SK-N-SH (cell line): Measurements from ENCODE around the gene MYLK. TPM values are rescaled to one million over a fixed set of nuclear protein-coding genes. Genes with fewer than 3 reads are reported as not detected.

Experiments
- CTCF ChIA-PET: fragments of 300-600, 350-600 bp; formaldehyde crosslinking; extraction: SDS; loops from one replicate; lab custom pipeline; 2021; lab: Yijun Ruan, JAX
- POLR2A ChIA-PET: fragments of 350-600 bp; sonication (Branson Sonifier 250); formaldehyde crosslinking; extraction: SDS; loops from one replicate; lab custom pipeline; 2020; ENCODE audit warnings: antibody characterized with exemption, inconsistent platforms; lab: Yijun Ruan, JAX
- DNase-seq: peaks from one replicate; pipeline ENCODE4 v3.0.0; 2012
- H2AFZ ChIP-seq: fragments of 200-600 bp; sonication (generic); 2 replicates; pipeline ENCODE4 v1.8.1; 2016; ENCODE audit warnings: antibody characterized with exemption, mild to moderate bottlenecking, low read depth
- H3F3A ChIP-seq: fragments of 200-600 bp; sonication (generic); replicated peaks from 2 replicates; pipeline ENCODE3; 2016; ENCODE audit warnings: antibody characterized with exemption, mild to moderate bottlenecking; ENCODE audit not compliant: insufficient read depth
- H3K27ac ChIP-seq, 2 experiments: fragments of 200-500 bp in 1 of 2; fragments of 200-600 bp in 1 of 2; sonication (Bioruptor generic) in 1 of 2; sonication (generic), shearing (Covaris generic) in 1 of 2; 2 replicates each; pipeline versions ENCODE4 v1.5.1 to v1.6.1; 2014 to 2016; ENCODE audit warnings: low read depth in 2 of 2, inconsistent platforms in 1 of 2, low read length in 1 of 2, mild to moderate bottlenecking in 1 of 2, mixed read lengths in 1 of 2
- H3K27me3 ChIP-seq: fragments of 200-600 bp; sonication (generic), shearing (Covaris generic); 2 replicates; pipeline ENCODE4 v1.6.1; 2016; ENCODE audit warnings: mixed run types; ENCODE audit not compliant: insufficient read depth
- H3K36me3 ChIP-seq, 2 experiments: fragments of 200-500 bp in 1 of 2; fragments of 200-600 bp in 1 of 2; sonication (Bioruptor generic) in 1 of 2; sonication (generic) in 1 of 2; replicated peaks in 1 of 2; 2 replicates each; pipeline versions ENCODE3 to v1.5.1; 2014 to 2016; ENCODE audit warnings: low read length in 1 of 2, mild to moderate bottlenecking in 1 of 2; ENCODE audit not compliant: insufficient read depth in 2 of 2, control insufficient read depth in 1 of 2
- H3K4me1 ChIP-seq, 2 experiments: fragments of 200-500 bp in 1 of 2; fragments of 200-600 bp in 1 of 2; sonication (Bioruptor generic) in 1 of 2; sonication (generic), shearing (Covaris generic) in 1 of 2; 2 replicates each; pipeline versions ENCODE4 v1.5.1 to v1.6.1; 2014 to 2016; ENCODE audit warnings: low read depth in 1 of 2, low read length in 1 of 2, mixed run types in 1 of 2; ENCODE audit not compliant: insufficient read depth in 2 of 2, control insufficient read depth in 1 of 2
- H3K4me2 ChIP-seq: fragments of 200-600 bp; sonication (generic), shearing (Covaris generic); 2 replicates; pipeline ENCODE4 v1.6.1; 2017; ENCODE audit warnings: mixed run types
- H3K4me3 ChIP-seq, 2 experiments: fragments of 200-500 bp in 1 of 2; fragments of 200-600 bp in 1 of 2; sonication (Bioruptor generic) in 1 of 2; sonication (generic), shearing (Covaris generic) in 1 of 2; 2 replicates each; pipeline versions ENCODE4 v1.5.1 to v1.8.1; 2014 to 2016; ENCODE audit warnings: low read depth in 2 of 2, inconsistent platforms in 1 of 2, low read length in 1 of 2, mild to moderate bottlenecking in 1 of 2, mixed read lengths in 1 of 2, moderate library complexity in 1 of 2
- H3K79me2 ChIP-seq: fragments of 200-600 bp; sonication (generic); 2 replicates; pipeline ENCODE4 v1.8.1; 2017; ENCODE audit warnings: mild to moderate bottlenecking; ENCODE audit not compliant: insufficient read depth
- H3K9ac ChIP-seq: fragments of 200-600 bp; sonication (generic); 2 replicates; pipeline ENCODE4 v1.6.1; 2017; ENCODE audit warnings: mixed run types
- H3K9me2 ChIP-seq: fragments of 200-600 bp; sonication (generic); 2 replicates; pipeline ENCODE4 v1.6.1; 2017; ENCODE audit warnings: mixed run types
- H3K9me3 ChIP-seq: fragments of 200-600 bp; sonication (generic); 2 replicates; pipeline ENCODE4 v1.6.1; 2017; ENCODE audit warnings: mixed run types, mild to moderate bottlenecking, moderate library complexity
- H4K20me1 ChIP-seq: fragments of 200-600 bp; sonication (generic); 2 replicates; pipeline ENCODE4 v1.6.1; 2017; ENCODE audit warnings: mild to moderate bottlenecking, mixed run types; ENCODE audit not compliant: insufficient read depth
- CHD2 ChIP-seq: fragments of 150-350 bp; IDR thresholded peaks from 2 replicates; pipeline ENCODE4 v1.6.1; 2018; ENCODE audit warnings: low read length; ENCODE audit not compliant: partially characterized antibody
- ELF1 ChIP-seq: IDR thresholded peaks from 2 replicates; pipeline ENCODE4 v1.4.0; 2012
- FOXJ3 ChIP-seq: sonication (generic); formaldehyde crosslinking; IDR thresholded peaks from 2 replicates; pipeline ENCODE4 v1.5.1; 2020; ENCODE audit warnings: mild to moderate bottlenecking, missing genetic modification reagents
- GABPA ChIP-seq: IDR thresholded peaks from 2 replicates; pipeline ENCODE4 v1.4.0; 2012; ENCODE audit warnings: low read depth, mild to moderate bottlenecking
- GATA2 ChIP-seq: sonication (generic); formaldehyde crosslinking; IDR thresholded peaks from 2 replicates; pipeline ENCODE4 v1.5.0; 2020; ENCODE audit warnings: mild to moderate bottlenecking, missing genetic modification reagents
- MAX ChIP-seq: IDR thresholded peaks from 2 replicates; pipeline ENCODE4 v1.4.0; 2012; ENCODE audit warnings: low read depth
- MXI1 ChIP-seq: IDR thresholded peaks from 2 replicates; pipeline ENCODE4 v1.6.1; 2012; ENCODE audit warnings: mild to moderate bottlenecking, low read depth, low read length, improper control_type of control experiment
- NFIC ChIP-seq: IDR thresholded peaks from 2 replicates; pipeline ENCODE4 v1.4.0; 2012; ENCODE audit warnings: borderline replicate concordance
- PBX3 ChIP-seq: IDR thresholded peaks from 2 replicates; pipeline ENCODE4; 2012
- POLR2AphosphoS5 ChIP-seq: IDR thresholded peaks from 2 replicates; pipeline ENCODE4 v1.6.1; 2012; ENCODE audit warnings: low read depth, low read length
- RAD21 ChIP-seq: IDR thresholded peaks from 2 replicates; pipeline ENCODE4 v1.6.1; 2012; ENCODE audit warnings: mild to moderate bottlenecking, low read length
- RFX5 ChIP-seq: IDR thresholded peaks from 2 replicates; pipeline ENCODE4 v1.6.1; 2012; ENCODE audit warnings: mild to moderate bottlenecking, improper control_type of control experiment, low read length
- RXRA ChIP-seq: IDR thresholded peaks from 2 replicates; pipeline ENCODE4 v1.4.0; 2012; ENCODE audit warnings: low read depth, mild to moderate bottlenecking, borderline replicate concordance
- SMC3 ChIP-seq: IDR thresholded peaks from 2 replicates; pipeline ENCODE4 v1.6.1; 2012; ENCODE audit warnings: low read depth, low read length, improper control_type of control experiment
- TAF1 ChIP-seq: IDR thresholded peaks from 2 replicates; pipeline ENCODE4 v1.6.1; 2012; ENCODE audit warnings: low read depth, mild to moderate bottlenecking, low read length, moderate library complexity, borderline replicate concordance
- TEAD4 ChIP-seq: IDR thresholded peaks from 2 replicates; pipeline ENCODE4 v1.4.0; 2012; ENCODE audit warnings: mild to moderate bottlenecking, borderline replicate concordance; ENCODE audit not compliant: insufficient read depth
- USF1 ChIP-seq: IDR thresholded peaks from 2 replicates; pipeline ENCODE4 v1.4.0; 2012; ENCODE audit warnings: low read depth, borderline replicate concordance
- USF2 ChIP-seq: fragments of 150-350 bp; IDR thresholded peaks from 2 replicates; pipeline ENCODE4 v1.6.1; 2017; ENCODE audit warnings: antibody characterized with exemption, low read length, low read depth, borderline replicate concordance
- YY1 ChIP-seq: IDR thresholded peaks from 2 replicates; pipeline ENCODE4 v1.4.0; 2012; ENCODE audit warnings: low read depth, mild to moderate bottlenecking
- ZBTB33 ChIP-seq: IDR thresholded peaks from 2 replicates; pipeline ENCODE4 v1.4.0; 2012; ENCODE audit warnings: low read depth, borderline replicate concordance
- WGBS: methylation state at CpG from one replicate; pipeline ENCODE4 v1.1.6; 2017; ENCODE audit warnings: low lambda C conversion rate; 5-methylcytosine and 5-hydroxymethylcytosine counted together
- polyA plus RNA-seq, 3 experiments: library from polyadenylated mRNA; depleted of rRNA; stranded (reverse); fragments of >200 nt; gene quantifications; 2 replicates each; pipeline ENCODE4 v1.2.3, GENCODE V29; 2012

Gene MYLK
- polyA plus RNA-seq, 1 of the 3 experiments (the other 2 are of a cell fraction) = 272 TPM

DNA sequence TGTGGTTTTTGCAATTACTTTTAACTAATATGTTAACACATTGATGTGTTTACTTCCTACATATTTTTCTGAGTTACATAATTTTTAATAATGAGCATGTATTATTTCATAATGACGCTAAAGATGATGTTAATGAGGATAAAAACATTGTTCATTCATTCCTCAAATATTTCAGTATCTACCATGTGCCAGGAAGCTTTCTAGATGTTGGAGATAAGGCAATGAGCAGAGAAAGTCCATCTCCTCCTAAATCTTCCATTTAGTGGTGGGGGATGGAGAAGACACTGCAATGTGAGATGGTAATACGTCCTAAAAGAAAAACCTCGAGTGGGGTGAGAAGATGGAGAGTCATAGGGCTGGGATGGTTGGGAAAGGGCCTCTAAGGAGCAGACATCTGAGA lies 132.7 kb downstream of the MYLK start (continued):
- TF ChIP-seq PBX3 = peak; percentile 83
- 0 out of 2 replicates have a peak, but pooled peaks have one; percentile 7 for TF ChIP-seq YY1
- TF ChIP-seq FOXJ3 (CRISPR knock-in tag) = no peak
- no peak for TF ChIP-seq SMC3
- TF ChIP-seq MXI1 = no peak
- no peak for TF ChIP-seq RFX5
- TF ChIP-seq USF1 = no peak
- no peak for TF ChIP-seq CHD2
- peak; percentile 43; the same call in 1 of the 2 replicates for TF ChIP-seq POLR2AphosphoS5
- TF ChIP-seq TEAD4 = peak; percentile 88
- TF ChIP-seq NFIC = peak; percentile 87
- no peak for TF ChIP-seq USF2
- no peak for TF ChIP-seq ZBTB33

- H3K27ac ChIP-seq = peak overlapping the region; percentile 86 to 91
- peak overlapping the region; percentile 50 for H3K9ac ChIP-seq
- H3K4me2 ChIP-seq = peak overlapping the region; percentile 29; the same call in 1 of the 2 replicates
- ChIA-PET POLR2A (no interaction called here), CTCF (interaction anchor here (0.6 to 2.0 kb wide), 2 partner anchors 28 to 470 kb away, joined by 3 to 13 read pairs; no protein-coding TSS in a partner anchor)
- H4K20me1 ChIP-seq = no peaks in the 10 kb centered on the region
- no peaks in the 10 kb centered on the region for H3K9me3 ChIP-seq
- H3K79me2 ChIP-seq = peaks cover 52% of the 10 kb centered on the region
- peaks cover 19% of the 10 kb centered on the region for H3F3A ChIP-seq
- 46% methylated on average over 3 of the region's 3 CpGs for WGBS
- peaks cover 11 to 42% of the 10 kb centered on the region in 2 experiments for H3K4me1 ChIP-seq
- H2AFZ ChIP-seq = no peak overlapping the region
- H3K27me3 ChIP-seq = no peaks in the 10 kb centered on the region
- H3K4me3 ChIP-seq = no peak overlapping the region
- H3K36me3 ChIP-seq = peaks cover 46 to 52% of the 10 kb centered on the region in 2 experiments
- H3K9me2 ChIP-seq = no peaks in the 10 kb centered on the region
- DNase-seq = no peak
- TF ChIP-seq CHD2 (no peak), RFX5 (no peak), GABPA (no peak), PBX3 (peak; percentile 79), ELF1 (no peak), YY1 (peak; percentile 74; the same call in 1 of the 2 replicates), USF1 (no peak), MAX (peak; percentile 82), POLR2AphosphoS5 (peak; percentile 64; the same call in 1 of the 2 replicates), TAF1 (no peak), ZBTB33 (0 out of 2 replicates have a peak, but pooled peaks have one; percentile 24), RXRA (peak; percentile 95), RAD21 (no peak), GATA2 (CRISPR knock-in tag) (no peak)
Observed at GRCh38 chr3:123750659-123751420, 133.3 kb downstream of the MYLK start.
